ENCODE data around the gene HACD2. TPM values are rescaled to one million over a fixed set of nuclear protein-coding genes. Genes with fewer than 3 reads are reported as not detected.

HACD2 gene
- polyA plus RNA-seq, 3 donors, result 12.9 to 17.1 (median 15.1) TPM

DNA sequence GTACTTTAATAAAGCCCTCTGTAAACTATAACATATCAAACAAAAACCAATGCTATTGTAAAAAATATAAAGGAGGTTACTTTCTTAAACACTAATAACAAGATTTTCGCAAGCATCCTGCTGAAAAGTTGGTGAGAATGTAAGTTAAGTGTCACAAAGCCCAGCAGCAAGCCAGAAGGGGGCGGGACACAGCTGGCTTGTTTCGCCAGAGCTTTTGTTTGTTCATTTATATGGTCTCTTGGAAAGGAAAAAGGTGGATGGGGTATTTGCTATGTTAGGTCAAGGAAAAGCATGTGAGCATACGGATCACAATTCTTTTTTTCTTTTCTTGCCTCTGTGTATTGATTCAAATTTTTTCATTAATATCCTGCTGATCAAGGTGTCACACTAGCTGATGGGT lies 59.9 kb downstream of the HACD2 start:
- Mint-ChIP-seq H3K36me3 (peaks cover 41 to 44% of the 10 kb centered on the region in 2 donors), H3K9me3 (no peaks in the 10 kb centered on the region), H3K4me1 (peaks cover 28% of the 10 kb centered on the region), H3K27me3 (ENCODE audit: low read depth in 3 of 3) (peaks cover 0 to 2% (median 0%) of the 10 kb centered on the region in 3 donors), H3K4me3 (peak overlapping the region in 1 of 2 donors; percentile 27), H3K27ac (no peak overlapping the region)
- Histone ChIP-seq H4K20me1 (ENCODE audit: insufficient read depth, low read length) (peaks cover 3% of the 10 kb centered on the region), H3K4me3 (replicated peaks in 1 of 3; ENCODE audit: low read depth in 2 of 3, low read length in 3 of 3) (no peak overlapping the region), H3K27me3 (ENCODE audit: control insufficient read depth in 2 of 2, insufficient read depth in 2 of 2, low read length in 2 of 2) (no peaks in the 10 kb centered on the region), H3K36me3 (replicated peaks in 1 of 2; ENCODE audit: control insufficient read depth in 1 of 2, insufficient read depth in 2 of 2, low read length in 2 of 2) (peaks cover 24 to 39% of the 10 kb centered on the region in 2 donors), H2AFZ (ENCODE audit: insufficient read depth, low read depth, low read length, poor library complexity, severe bottlenecking) (no peak overlapping the region), H3K4me2 (replicated peaks; ENCODE audit: extremely low read depth, low read length, poor library complexity, severe bottlenecking) (no peak overlapping the region), H3K4me1 (ENCODE audit: control insufficient read depth in 1 of 2, insufficient read depth in 2 of 2, low read length in 2 of 2) (peaks cover 13 to 14% of the 10 kb centered on the region in 2 donors), H3K27ac (ENCODE audit: low read depth in 1 of 2, low read length in 2 of 2) (no peak overlapping the region), H3K9me3 (replicated peaks in 1 of 2; ENCODE audit: control insufficient read depth in 1 of 2, insufficient read depth in 1 of 2, low read length in 2 of 2) (no peaks in the 10 kb centered on the region), H3K9ac (ENCODE audit: insufficient read depth, low read length, poor library complexity, severe bottlenecking) (no peak overlapping the region), H3K79me2 (ENCODE audit: insufficient read depth, low read length) (no peaks in the 10 kb centered on the region)
- no peak for DNase-seq
- TF ChIP-seq, protein P1, sequence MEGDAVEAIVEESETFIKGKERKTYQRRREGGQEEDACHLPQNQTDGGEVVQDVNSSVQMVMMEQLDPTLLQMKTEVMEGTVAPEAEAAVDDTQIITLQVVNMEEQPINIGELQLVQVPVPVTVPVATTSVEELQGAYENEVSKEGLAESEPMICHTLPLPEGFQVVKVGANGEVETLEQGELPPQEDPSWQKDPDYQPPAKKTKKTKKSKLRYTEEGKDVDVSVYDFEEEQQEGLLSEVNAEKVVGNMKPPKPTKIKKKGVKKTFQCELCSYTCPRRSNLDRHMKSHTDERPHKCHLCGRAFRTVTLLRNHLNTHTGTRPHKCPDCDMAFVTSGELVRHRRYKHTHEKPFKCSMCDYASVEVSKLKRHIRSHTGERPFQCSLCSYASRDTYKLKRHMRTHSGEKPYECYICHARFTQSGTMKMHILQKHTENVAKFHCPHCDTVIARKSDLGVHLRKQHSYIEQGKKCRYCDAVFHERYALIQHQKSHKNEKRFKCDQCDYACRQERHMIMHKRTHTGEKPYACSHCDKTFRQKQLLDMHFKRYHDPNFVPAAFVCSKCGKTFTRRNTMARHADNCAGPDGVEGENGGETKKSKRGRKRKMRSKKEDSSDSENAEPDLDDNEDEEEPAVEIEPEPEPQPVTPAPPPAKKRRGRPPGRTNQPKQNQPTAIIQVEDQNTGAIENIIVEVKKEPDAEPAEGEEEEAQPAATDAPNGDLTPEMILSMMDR (IDR thresholded peaks at IDR 0.05), result no peak
- intact Hi-C loops (cut with micrococcal nuclease), result no loop called here
- WGBS (ENCODE audit: insufficient coverage), result 75% methylated on average over 2 of the region's 4 CpGs

DNA sequence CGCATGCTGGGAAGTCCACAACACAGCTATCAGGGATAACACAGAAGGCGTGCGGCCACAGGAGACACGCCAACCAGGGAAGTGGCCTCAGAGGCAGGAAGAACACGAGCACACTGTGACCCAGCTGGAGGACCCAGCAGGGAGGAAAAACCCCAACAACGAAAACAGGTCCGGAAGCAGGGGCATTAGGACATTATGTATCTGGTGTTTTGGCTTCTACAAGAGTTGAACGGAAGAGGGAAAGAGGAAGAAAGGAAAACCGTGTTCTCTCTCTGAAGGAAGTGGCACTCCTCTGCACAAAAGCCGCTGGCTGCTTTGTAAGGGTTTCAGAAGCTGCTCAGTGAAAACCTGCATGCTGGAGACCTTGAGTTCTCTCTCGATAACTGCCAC lies 61.8 kb downstream of the HACD2 start:
- H3K4me1 Mint-ChIP-seq, result peaks cover 30% of the 10 kb centered on the region
- H3K4me1 ChIP-seq (ENCODE audit: control insufficient read depth in 1 of 2, insufficient read depth in 2 of 2, low read length in 2 of 2), result peaks cover 13 to 14% of the 10 kb centered on the region in 2 donors
- H3K27ac Mint-ChIP-seq, result peak overlapping the region in 5 of 7 donors; percentile 1 to 84 (median 51)
- peak; percentile 8 to 47 (median 10) for DNase-seq
- H3K27me3 Mint-ChIP-seq (ENCODE audit: low read depth in 3 of 3), result peaks cover 0 to 2% (median 0%) of the 10 kb centered on the region in 3 donors
- 1% methylated on average over 9 of the region's 11 CpGs for WGBS (ENCODE audit: insufficient coverage)
- no peaks in the 10 kb centered on the region for H3K27me3 ChIP-seq (ENCODE audit: control insufficient read depth in 2 of 2, insufficient read depth in 2 of 2, low read length in 2 of 2)
- H3K9ac ChIP-seq (ENCODE audit: insufficient read depth, low read length, poor library complexity, severe bottlenecking), result no peak overlapping the region
- H3K79me2 ChIP-seq (ENCODE audit: insufficient read depth, low read length), result no peaks in the 10 kb centered on the region
- TF ChIP-seq, protein P1 (IDR thresholded peaks at IDR 0.05), result no peak
- peaks cover 21 to 37% of the 10 kb centered on the region in 2 donors for H3K36me3 ChIP-seq (replicated peaks in 1 of 2; ENCODE audit: control insufficient read depth in 1 of 2, insufficient read depth in 2 of 2, low read length in 2 of 2)
- peaks cover 3% of the 10 kb centered on the region for H4K20me1 ChIP-seq (ENCODE audit: insufficient read depth, low read length)
- peak overlapping the region; percentile 25 for H3K4me2 ChIP-seq (replicated peaks; ENCODE audit: extremely low read depth, low read length, poor library complexity, severe bottlenecking)
- peak overlapping the region in 1 of 2 donors; percentile 1 for H3K27ac ChIP-seq (ENCODE audit: low read depth in 1 of 2, low read length in 2 of 2)
- no peaks in the 10 kb centered on the region for H3K9me3 Mint-ChIP-seq
- no peak overlapping the region for H2AFZ ChIP-seq (ENCODE audit: insufficient read depth, low read depth, low read length, poor library complexity, severe bottlenecking)
- no peaks in the 10 kb centered on the region for H3K9me3 ChIP-seq (replicated peaks in 1 of 2; ENCODE audit: control insufficient read depth in 1 of 2, insufficient read depth in 1 of 2, low read length in 2 of 2)
- H3K36me3 Mint-ChIP-seq, result peaks cover 45 to 48% of the 10 kb centered on the region in 2 donors
- peak overlapping the region; percentile 70 to 89 for H3K4me3 Mint-ChIP-seq
- peak overlapping the region in 1 of 3 experiments; percentile 17 for H3K4me3 ChIP-seq (replicated peaks in 1 of 3; ENCODE audit: low read depth in 2 of 3, low read length in 3 of 3)
- intact Hi-C loops (cut with micrococcal nuclease), result no loop called here

All from CD14-positive monocyte (primary cell).